CD14-positive monocyte (primary cell): ENCODE results near the gene NSFL1C. TPM values are rescaled to one million over a fixed set of nuclear protein-coding genes. Genes with fewer than 3 reads are reported as not detected.

Source experiments
- DNase-seq, 3 donors: peaks; one replicate each; pipeline ENCODE4 v3.0.0-alpha.2; 2011 to 2022
- H2AFZ ChIP-seq: 2 replicates; pipeline ENCODE4 v1.6.0; 2012; ENCODE audit warnings: mild to moderate bottlenecking, low read depth, low read length, inconsistent platforms; ENCODE audit not compliant: insufficient read depth, poor library complexity, severe bottlenecking
- H3K27ac ChIP-seq, 2 donors: 1 replicate in 1 of 2; 2 replicates in 1 of 2; pipeline ENCODE4 v1.5.1; 2012 to 2013; ENCODE audit warnings: low read length in 2 of 2, control low read depth in 1 of 2, inconsistent platforms in 1 of 2, low read depth in 1 of 2, mild to moderate bottlenecking in 1 of 2
- H3K27me3 ChIP-seq, 2 donors: one replicate each; pipeline versions ENCODE4 v1.6.0 to v1.6.1; 2011 to 2013; ENCODE audit warnings: low read length in 2 of 2; ENCODE audit not compliant: control insufficient read depth in 2 of 2, insufficient read depth in 2 of 2
- H3K36me3 ChIP-seq, 2 donors: replicated peaks in 1 of 2; 1 replicate in 1 of 2; 2 replicates in 1 of 2; pipeline versions ENCODE4 v1.5.1 to v1.6.1; 2012 to 2013; ENCODE audit warnings: low read length in 2 of 2, control low read depth in 1 of 2, inconsistent platforms in 1 of 2, mild to moderate bottlenecking in 1 of 2; ENCODE audit not compliant: insufficient read depth in 2 of 2, control insufficient read depth in 1 of 2
- H3K4me1 ChIP-seq, 2 donors: 1 replicate in 1 of 2; 2 replicates in 1 of 2; pipeline versions ENCODE4 v1.5.1 to v1.6.1; 2012 to 2013; ENCODE audit warnings: low read length in 2 of 2, control low read depth in 1 of 2, inconsistent platforms in 1 of 2, mild to moderate bottlenecking in 1 of 2, moderate library complexity in 1 of 2; ENCODE audit not compliant: insufficient read depth in 2 of 2, control insufficient read depth in 1 of 2
- H3K4me2 ChIP-seq: replicated peaks from 2 replicates; pipeline ENCODE3; 2012; ENCODE audit warnings: low read length, moderate library complexity, mild to moderate bottlenecking; ENCODE audit not compliant: poor library complexity, severe bottlenecking; ENCODE audit errors: extremely low read depth
- H3K4me3 ChIP-seq, 3 experiments: fragments of 200-600 bp in 1 of 3; sonication (generic) in 1 of 3; replicated peaks in 1 of 3; 1 replicate in 2 of 3; 2 replicates in 1 of 3; pipeline ENCODE4 v1.5.1; 2011 to 2013; ENCODE audit warnings: low read length in 3 of 3, mild to moderate bottlenecking in 3 of 3, control low read depth in 2 of 3, low read depth in 2 of 3, inconsistent platforms in 1 of 3, moderate library complexity in 1 of 3
- H3K79me2 ChIP-seq: 2 replicates; pipeline ENCODE4 v1.6.0; 2012; ENCODE audit warnings: mild to moderate bottlenecking, control low read depth, inconsistent platforms, low read length, moderate library complexity; ENCODE audit not compliant: insufficient read depth
- H3K9ac ChIP-seq: 2 replicates; pipeline ENCODE4 v1.6.0; 2017; ENCODE audit warnings: low read length, mild to moderate bottlenecking; ENCODE audit not compliant: insufficient read depth, poor library complexity, severe bottlenecking
- H3K9me3 ChIP-seq, 2 donors: replicated peaks in 1 of 2; 1 replicate in 1 of 2; 2 replicates in 1 of 2; pipeline versions ENCODE4 v1.5.1 to v1.6.1; 2012 to 2013; ENCODE audit warnings: low read length in 2 of 2, control low read depth in 1 of 2; ENCODE audit not compliant: control insufficient read depth in 1 of 2, insufficient read depth in 1 of 2
- H4K20me1 ChIP-seq: 2 replicates; pipeline ENCODE4 v1.6.0; 2012; ENCODE audit warnings: mild to moderate bottlenecking, low read length, control low read depth, moderate library complexity; ENCODE audit not compliant: insufficient read depth
- H3K27ac Mint-ChIP-seq, 7 donors: one replicate each; pipeline ENCODE4 v1.8.0; 2020; ENCODE audit warnings: mild to moderate bottlenecking in 7 of 7, mixed read lengths in 7 of 7, moderate library complexity in 6 of 7, inconsistent platforms in 2 of 7
- H3K27me3 Mint-ChIP-seq, 3 donors: one replicate each; pipeline ENCODE4 v1.8.0; 2021 to 2022; ENCODE audit warnings: low read depth in 3 of 3, mild to moderate bottlenecking in 3 of 3, mixed read lengths in 3 of 3, moderate library complexity in 3 of 3, inconsistent platforms in 1 of 3
- H3K36me3 Mint-ChIP-seq, 2 donors: one replicate each; pipeline ENCODE4 v1.8.0; 2020; ENCODE audit warnings: mixed read lengths in 2 of 2, inconsistent platforms in 1 of 2, mild to moderate bottlenecking in 1 of 2
- H3K4me1 Mint-ChIP-seq: one replicate; pipeline ENCODE4 v1.8.0; 2020; ENCODE audit warnings: mild to moderate bottlenecking, mixed read lengths
- H3K4me3 Mint-ChIP-seq, 2 donors: one replicate each; pipeline ENCODE4 v1.8.0; 2020; ENCODE audit warnings: mild to moderate bottlenecking in 2 of 2, mixed read lengths in 2 of 2, moderate library complexity in 1 of 2
- H3K9me3 Mint-ChIP-seq, 7 donors: one replicate each; pipeline ENCODE4 v1.8.0; 2020 to 2022; ENCODE audit warnings: mixed read lengths in 7 of 7, mild to moderate bottlenecking in 6 of 7, moderate library complexity in 6 of 7, inconsistent platforms in 2 of 7
- WGBS: methylation state at CpG from one replicate; pipeline ENCODE4 v1.1.5; 2013; ENCODE audit warnings: missing lambda C conversion rate; ENCODE audit not compliant: insufficient coverage; 5-methylcytosine and 5-hydroxymethylcytosine counted together
- intact Hi-C, 2 donors: fragments of 100-400 bp; cut with micrococcal nuclease; formaldehyde crosslinking; loops; one replicate each; pipeline versions ENCODE4 v1.15.0 to v1.15.1; 2023
- polyA plus RNA-seq, 3 donors: library from polyadenylated mRNA; depleted of rRNA in 1 of 3; unstranded in 2 of 3; stranded (reverse) in 1 of 3; fragments of 300-500 nt in 2 of 3; fragments of >200 nt in 1 of 3; fragmentation: Illumina TruSeq in 2 of 3; gene quantifications; 1 replicate in 2 of 3; 2 replicates in 1 of 3; pipeline ENCODE4 v1.2.3, GENCODE V29; 2012 to 2021
- TF ChIP-seq, protein P1 (sequence below): fragments of 200-600 bp; IDR thresholded peaks from one replicate; pipeline ENCODE4 v1.8.0; 2022; ENCODE audit warnings: antibody characterized with exemption, mild to moderate bottlenecking

The NSFL1C gene
- polyA plus RNA-seq, 3 donors, result 52.8 to 80.8 (median 56.8) TPM

DNA sequence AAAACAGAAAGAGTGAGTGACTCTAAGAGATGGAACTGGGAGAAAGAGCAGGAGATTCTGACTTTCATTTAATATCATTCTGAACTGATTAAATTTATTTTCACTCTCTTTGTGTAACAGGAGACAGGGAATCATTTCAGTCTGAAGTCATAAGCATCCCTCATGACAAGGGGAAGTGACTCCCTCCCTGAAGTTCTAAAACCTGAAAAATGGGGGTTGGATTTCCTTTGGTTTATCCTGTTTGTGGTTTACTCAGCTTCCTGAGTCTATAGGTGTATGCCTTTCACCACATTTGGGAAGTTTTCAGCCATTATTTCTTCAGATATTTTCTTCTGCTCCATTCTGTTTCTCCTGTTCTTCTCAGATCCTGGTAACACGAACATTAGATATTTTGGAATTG is 70.4 kb downstream of the NSFL1C start:
- Histone ChIP-seq H3K27me3 (peaks cover 0 to 6% of the 10 kb centered on the region in 2 donors), H2AFZ (no peak overlapping the region), H3K79me2 (peaks cover 15% of the 10 kb centered on the region), H3K9me3 (no peaks in the 10 kb centered on the region), H4K20me1 (peaks cover 12% of the 10 kb centered on the region), H3K4me2 (no peak overlapping the region), H3K4me1 (peaks cover 17 to 22% of the 10 kb centered on the region in 2 donors), H3K4me3 (no peak overlapping the region), H3K36me3 (no peaks in the 10 kb centered on the region), H3K27ac (no peak overlapping the region), H3K9ac (no peak overlapping the region)
- peaks cover 0 to 10% (median 9%) of the 10 kb centered on the region in 3 donors for H3K27me3 Mint-ChIP-seq
- no peak for DNase-seq
- peaks cover 0 to 10% (median 0%) of the 10 kb centered on the region in 7 donors for H3K9me3 Mint-ChIP-seq
- TF ChIP-seq, protein P1, sequence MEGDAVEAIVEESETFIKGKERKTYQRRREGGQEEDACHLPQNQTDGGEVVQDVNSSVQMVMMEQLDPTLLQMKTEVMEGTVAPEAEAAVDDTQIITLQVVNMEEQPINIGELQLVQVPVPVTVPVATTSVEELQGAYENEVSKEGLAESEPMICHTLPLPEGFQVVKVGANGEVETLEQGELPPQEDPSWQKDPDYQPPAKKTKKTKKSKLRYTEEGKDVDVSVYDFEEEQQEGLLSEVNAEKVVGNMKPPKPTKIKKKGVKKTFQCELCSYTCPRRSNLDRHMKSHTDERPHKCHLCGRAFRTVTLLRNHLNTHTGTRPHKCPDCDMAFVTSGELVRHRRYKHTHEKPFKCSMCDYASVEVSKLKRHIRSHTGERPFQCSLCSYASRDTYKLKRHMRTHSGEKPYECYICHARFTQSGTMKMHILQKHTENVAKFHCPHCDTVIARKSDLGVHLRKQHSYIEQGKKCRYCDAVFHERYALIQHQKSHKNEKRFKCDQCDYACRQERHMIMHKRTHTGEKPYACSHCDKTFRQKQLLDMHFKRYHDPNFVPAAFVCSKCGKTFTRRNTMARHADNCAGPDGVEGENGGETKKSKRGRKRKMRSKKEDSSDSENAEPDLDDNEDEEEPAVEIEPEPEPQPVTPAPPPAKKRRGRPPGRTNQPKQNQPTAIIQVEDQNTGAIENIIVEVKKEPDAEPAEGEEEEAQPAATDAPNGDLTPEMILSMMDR, result no peak
- WGBS, result no CpG with 5 or more reads among the region's 1 CpG
- no peak overlapping the region for H3K27ac Mint-ChIP-seq
- peak overlapping the region in 1 of 2 donors; percentile 33 for H3K4me3 Mint-ChIP-seq
- peaks cover 1 to 2% of the 10 kb centered on the region in 2 donors for H3K36me3 Mint-ChIP-seq
- intact Hi-C loops, result loop anchor here in 1 of 2 donors (10.0 kb wide), 1 partner anchor 99 kb away; the partner anchor contains the start of gene SIRPB2
- peaks cover 30% of the 10 kb centered on the region for H3K4me1 Mint-ChIP-seq

DNA sequence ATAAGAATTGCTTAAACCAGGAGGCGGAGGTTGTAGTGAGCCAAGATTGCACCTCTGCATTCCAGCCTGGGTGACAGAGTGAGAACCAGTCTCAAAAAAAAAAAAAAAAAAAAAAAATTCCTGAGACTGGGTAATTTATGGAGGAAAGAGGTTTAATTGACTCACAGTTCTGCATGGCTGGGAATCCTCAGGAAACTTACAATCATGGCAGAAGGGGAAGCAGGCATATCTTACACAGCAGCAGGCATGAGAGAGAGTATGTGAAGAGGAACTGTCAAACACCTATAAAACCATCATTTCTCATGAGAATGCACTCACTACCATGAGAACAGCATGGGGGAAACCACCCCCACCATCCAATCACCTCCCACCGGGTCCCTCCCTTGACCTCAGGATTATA is 72.0 kb downstream of the NSFL1C start:
- Mint-ChIP-seq H3K4me3 (no peak overlapping the region), H3K36me3 (peaks cover 11 to 15% of the 10 kb centered on the region in 2 donors), H3K27me3 (peaks cover 0 to 8% (median 8%) of the 10 kb centered on the region in 3 donors), H3K27ac (no peak overlapping the region), H3K4me1 (peaks cover 45% of the 10 kb centered on the region), H3K9me3 (peaks cover 0 to 7% (median 0%) of the 10 kb centered on the region in 7 donors)
- intact Hi-C loops, result loop anchor here (5.0 to 10.0 kb wide), 3 partner anchors 43 to 100 kb away; partner anchors contain the start of gene SIRPB2 (in 1 of the 2)
- Histone ChIP-seq H3K9me3 (no peaks in the 10 kb centered on the region), H3K4me2 (no peak overlapping the region), H3K79me2 (peaks cover 31% of the 10 kb centered on the region), H3K27me3 (peaks cover 0 to 6% of the 10 kb centered on the region in 2 donors), H3K4me3 (no peak overlapping the region), H4K20me1 (peaks cover 28% of the 10 kb centered on the region), H3K4me1 (peaks cover 33 to 36% of the 10 kb centered on the region in 2 donors), H2AFZ (no peak overlapping the region), H3K9ac (no peak overlapping the region), H3K27ac (no peak overlapping the region), H3K36me3 (peaks cover 6 to 12% of the 10 kb centered on the region in 2 donors)
- no CpG with 5 or more reads among the region's 2 CpGs for WGBS
- TF ChIP-seq, protein P1, result no peak
- peak in 2 of 3 donors; percentile 15 to 60 for DNase-seq
